Measurements from ENCODE around the gene COPA. TPM values are rescaled to one million over a fixed set of nuclear protein-coding genes. Genes with fewer than 3 reads are reported as not detected.

Gene COPA
- polyA plus RNA-seq, 1 of the 3 experiments (the other 2 are of a cell fraction): 91.4 TPM

DNA sequence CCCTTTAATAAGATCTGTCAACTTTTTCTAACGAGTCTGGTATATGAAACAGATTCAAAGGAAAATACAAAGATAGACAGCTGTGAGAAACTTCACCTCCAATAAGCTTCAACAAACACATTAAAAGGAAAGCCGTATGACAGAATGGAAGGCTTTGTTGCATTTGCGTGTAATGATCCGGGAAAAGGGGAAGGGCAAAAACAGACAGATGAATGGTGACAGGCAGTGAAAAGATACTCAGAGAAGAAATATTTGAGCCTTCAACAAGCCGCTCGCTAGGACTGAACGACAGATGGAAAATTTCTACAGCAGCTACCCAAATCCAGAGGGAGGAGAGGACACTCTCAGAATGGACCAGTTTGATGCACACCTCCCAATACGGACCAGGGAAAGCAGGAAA lies 14.9 kb downstream of the COPA start:
- peaks cover 32% of the 10 kb centered on the region for H3F3A ChIP-seq (replicated peaks; ENCODE audit: insufficient read depth)
- H3K9ac ChIP-seq: no peak overlapping the region
- 0 out of 2 replicates have a peak, but pooled peaks cover 8% of the 10 kb centered on the region for H4K20me1 ChIP-seq (ENCODE audit: insufficient read depth)
- H3K4me3 ChIP-seq (ENCODE audit: low read depth in 2 of 2, low read length in 1 of 2): no peak overlapping the region
- no peaks in the 10 kb centered on the region for H3K4me1 ChIP-seq (ENCODE audit: control insufficient read depth in 1 of 2, insufficient read depth in 2 of 2, low read depth in 1 of 2, low read length in 1 of 2)
- POLR2A ChIA-PET: no interaction called here
- TF ChIP-seq CHD2 (IDR thresholded peaks at IDR 0.05; ENCODE audit: low read length, partially characterized antibody) (no peak), POLR2AphosphoS5 (IDR thresholded peaks at IDR 0.05; ENCODE audit: low read depth, low read length) (no peak), FOXM1 (IDR thresholded peaks at IDR 0.05; ENCODE audit: low read depth) (no peak), USF2 (IDR thresholded peaks at IDR 0.05; ENCODE audit: borderline replicate concordance, low read depth, low read length) (no peak), MEF2A (IDR thresholded peaks at IDR 0.05; ENCODE audit: borderline replicate concordance, low read depth) (no peak), RCOR1 (IDR thresholded peaks at IDR 0.05; ENCODE audit: low read length) (no peak), JUND (IDR thresholded peaks at IDR 0.05) (no peak), SIN3A (IDR thresholded peaks at IDR 0.05; ENCODE audit: borderline replicate concordance, low read depth, low read length) (no peak), MXI1 (IDR thresholded peaks at IDR 0.05; ENCODE audit: low read depth, low read length) (no peak), SMC3 (IDR thresholded peaks at IDR 0.05; ENCODE audit: low read depth, low read length) (no peak)
- TF ChIP-seq, protein P1, sequence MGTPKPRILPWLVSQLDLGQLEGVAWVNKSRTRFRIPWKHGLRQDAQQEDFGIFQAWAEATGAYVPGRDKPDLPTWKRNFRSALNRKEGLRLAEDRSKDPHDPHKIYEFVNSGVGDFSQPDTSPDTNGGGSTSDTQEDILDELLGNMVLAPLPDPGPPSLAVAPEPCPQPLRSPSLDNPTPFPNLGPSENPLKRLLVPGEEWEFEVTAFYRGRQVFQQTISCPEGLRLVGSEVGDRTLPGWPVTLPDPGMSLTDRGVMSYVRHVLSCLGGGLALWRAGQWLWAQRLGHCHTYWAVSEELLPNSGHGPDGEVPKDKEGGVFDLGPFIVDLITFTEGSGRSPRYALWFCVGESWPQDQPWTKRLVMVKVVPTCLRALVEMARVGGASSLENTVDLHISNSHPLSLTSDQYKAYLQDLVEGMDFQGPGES (IDR thresholded peaks at IDR 0.05; ENCODE audit: low read depth, low read length): no peak
- H3K9me3 ChIP-seq: no peaks in the 10 kb centered on the region
- H3K79me2 ChIP-seq (ENCODE audit: insufficient read depth): peaks cover 80% of the 10 kb centered on the region
- no peaks in the 10 kb centered on the region for H3K27me3 ChIP-seq (ENCODE audit: insufficient read depth)
- no peak overlapping the region for H3K27ac ChIP-seq (ENCODE audit: low read depth in 2 of 2, low read length in 1 of 2)
- WGBS (ENCODE audit: low lambda C conversion rate): 92% methylated on average over 8 of the region's 8 CpGs
- H2AFZ ChIP-seq (ENCODE audit: low read depth): no peak overlapping the region
- H3K9me2 ChIP-seq: no peaks in the 10 kb centered on the region
- CTCF ChIA-PET: interaction anchor here (1.2 to 1.6 kb wide), 2 partner anchors 9 to 44 kb away, joined by 3 to 4 read pairs; partner anchors contain the start of gene PEX19
- H3K36me3 ChIP-seq (replicated peaks in 1 of 2; ENCODE audit: control insufficient read depth in 1 of 2, insufficient read depth in 2 of 2, low read length in 1 of 2): peaks cover 86 to 90% of the 10 kb centered on the region in 2 experiments
- no peak for DNase-seq
- H3K4me2 ChIP-seq: no peak overlapping the region

DNA sequence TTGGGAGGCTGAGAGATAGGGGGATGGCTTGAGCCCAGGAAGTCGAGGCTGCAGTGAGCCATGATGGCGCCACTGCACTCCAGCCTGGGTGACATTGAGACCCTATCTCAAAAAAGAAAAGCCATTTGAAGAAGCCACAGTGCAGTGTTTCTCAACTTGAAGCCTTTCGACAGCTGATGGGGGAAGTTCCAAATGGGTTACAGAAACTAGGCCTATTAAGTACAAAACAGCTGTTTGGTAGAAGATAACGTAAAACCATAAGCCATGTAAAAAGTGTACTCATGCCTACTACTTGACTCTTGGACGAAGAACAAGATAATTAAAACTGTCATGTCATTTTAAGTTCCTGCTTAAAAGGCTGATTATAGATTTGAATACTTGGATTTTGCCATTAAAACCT lies 16.6 kb downstream of the COPA start:
- Histone ChIP-seq H3K9me2 (no peaks in the 10 kb centered on the region), H3K4me3 (ENCODE audit: low read depth in 2 of 2, low read length in 1 of 2) (no peak overlapping the region), H2AFZ (ENCODE audit: low read depth) (no peak overlapping the region), H4K20me1 (ENCODE audit: insufficient read depth) (peaks cover 12% of the 10 kb centered on the region), H3K9ac (no peak overlapping the region), H3K36me3 (replicated peaks in 1 of 2; ENCODE audit: control insufficient read depth in 1 of 2, insufficient read depth in 2 of 2, low read length in 1 of 2) (peaks cover 87 to 90% of the 10 kb centered on the region in 2 experiments), H3K27me3 (ENCODE audit: insufficient read depth) (no peaks in the 10 kb centered on the region), H3K27ac (ENCODE audit: low read depth in 2 of 2, low read length in 1 of 2) (no peak overlapping the region), H3K9me3 (no peaks in the 10 kb centered on the region), H3K4me2 (no peak overlapping the region), H3K4me1 (ENCODE audit: control insufficient read depth in 1 of 2, insufficient read depth in 2 of 2, low read depth in 1 of 2, low read length in 1 of 2) (no peaks in the 10 kb centered on the region), H3F3A (replicated peaks; ENCODE audit: insufficient read depth) (peaks cover 38% of the 10 kb centered on the region), H3K79me2 (ENCODE audit: insufficient read depth) (peaks cover 85% of the 10 kb centered on the region)
- ChIA-PET POLR2A (no interaction called here), CTCF (interaction anchor here (1.9 kb wide), 1 partner anchor 35 kb away, joined by 10 read pairs; no protein-coding TSS in a partner anchor)
- TF ChIP-seq CHD2 (IDR thresholded peaks at IDR 0.05; ENCODE audit: low read length, partially characterized antibody) (no peak), EP300 (IDR thresholded peaks at IDR 0.05; ENCODE audit: borderline replicate concordance in 1 of 2, low read depth in 1 of 2, low read length in 1 of 2) (no peak), JUND (IDR thresholded peaks at IDR 0.05) (no peak), GABPA (IDR thresholded peaks at IDR 0.05; ENCODE audit: low read depth) (no peak)
- 94% methylated on average over 5 of the region's 5 CpGs for WGBS (ENCODE audit: low lambda C conversion rate)
- no peak for DNase-seq
